ENCODE measurements around the gene CRIM1.

- TF ChIP-seq CTCF (IDR thresholded peaks at IDR 0.05) (no peak), POLR2A (IDR thresholded peaks at IDR 0.05; ENCODE audit: low read depth) (no peak), EP300 (IDR thresholded peaks at IDR 0.05) (no peak)
These were observed 39.2 kb downstream of the CRIM1 start for GRCh38 chr2:36394804-36395203.
